H1 (cell line): Measurements from ENCODE around the gene ARHGAP26. TPM values are rescaled to one million over a fixed set of nuclear protein-coding genes. Genes with fewer than 3 reads are reported as not detected.

ENCODE experiments used
- CTCF ChIA-PET: fragments of 300-600 bp; sonication (Branson Sonifier 250); formaldehyde crosslinking; loops from one replicate; lab custom pipeline; 2021; ENCODE audit not compliant: partially characterized antibody; lab: Charles Lee
- POLR2A ChIA-PET: fragments of 300-600 bp; sonication (Branson Sonifier 250); formaldehyde crosslinking; loops from one replicate; lab custom pipeline; 2021; ENCODE audit warnings: inconsistent platforms; ENCODE audit not compliant: partially characterized antibody; lab: Charles Lee
- DNase-seq, 2 experiments: peaks; one replicate each; pipeline versions ENCODE4 v3.0.0 to v3.0.0-alpha.2; 2010 to 2022; ENCODE audit warnings: low spot score in 2 of 2, low read depth in 1 of 2, mixed read lengths in 1 of 2
- FAIRE-seq: peaks from 2 replicates; lab custom pipeline; 2011; peaks lifted over from hg19 to GRCh38; lab: Jason Lieb, UNC
- H2AFZ ChIP-seq: 2 replicates; pipeline ENCODE4 v1.8.1; 2012; ENCODE audit warnings: low read length, inconsistent platforms
- H2AK5ac ChIP-seq: 2 replicates; pipeline ENCODE4 v1.6.1; 2013; ENCODE audit warnings: low read depth, low read length
- H2BK120ac ChIP-seq: replicated peaks from 2 replicates; pipeline ENCODE3; 2013; ENCODE audit warnings: low read depth, low read length, inconsistent platforms
- H2BK12ac ChIP-seq: 2 replicates; pipeline ENCODE4 v1.6.1; 2013; ENCODE audit warnings: low read depth, low read length
- H2BK15ac ChIP-seq: 2 replicates; pipeline ENCODE4 v1.6.1; 2013; ENCODE audit warnings: low read length
- H2BK20ac ChIP-seq: 2 replicates; pipeline ENCODE4 v1.6.1; 2013; ENCODE audit warnings: low read length
- H2BK5ac ChIP-seq: 2 replicates; pipeline ENCODE4 v1.6.1; 2013; ENCODE audit warnings: low read depth, low read length
- H3K14ac ChIP-seq: 2 replicates; pipeline ENCODE4 v1.6.1; 2013; ENCODE audit warnings: inconsistent platforms; ENCODE audit not compliant: insufficient read length
- H3K18ac ChIP-seq: 2 replicates; pipeline ENCODE4 v1.6.1; 2013; ENCODE audit warnings: low read length; ENCODE audit errors: extremely low read depth
- H3K23ac ChIP-seq: 2 replicates; pipeline ENCODE4 v1.6.1; 2013; ENCODE audit warnings: inconsistent platforms; ENCODE audit not compliant: insufficient read length
- H3K23me2 ChIP-seq: 2 replicates; pipeline ENCODE4 v1.6.1; 2013; ENCODE audit warnings: low read depth, low read length
- H3K27ac ChIP-seq: 2 replicates; pipeline ENCODE4 v1.6.1; 2011; ENCODE audit warnings: low read depth, low read length, inconsistent platforms
- H3K27me3 ChIP-seq, 4 experiments: replicated peaks in 1 of 4; 1 replicate in 1 of 4; 2 replicates in 3 of 4; pipeline versions ENCODE4 v1.6.1 to v1.8.1; 2011 to 2013; ENCODE audit warnings: low read length in 3 of 4, mild to moderate bottlenecking in 3 of 4, inconsistent platforms in 2 of 4, mixed read lengths in 2 of 4, moderate library complexity in 1 of 4; ENCODE audit not compliant: control insufficient read depth in 3 of 4, insufficient read depth in 3 of 4; ENCODE audit errors: extremely low read depth in 1 of 4
- H3K36me3 ChIP-seq, 4 experiments: 2 replicates each; pipeline versions ENCODE4 v1.6.1 to v1.8.1; 2011 to 2013; ENCODE audit warnings: mild to moderate bottlenecking in 4 of 4, low read length in 3 of 4, moderate library complexity in 2 of 4, control low read depth in 1 of 4, inconsistent platforms in 1 of 4; ENCODE audit not compliant: insufficient read depth in 4 of 4, control insufficient read depth in 2 of 4
- H3K4ac ChIP-seq: replicated peaks from 2 replicates; pipeline ENCODE3; 2013; ENCODE audit warnings: low read length, low read depth, mixed read lengths, inconsistent platforms; ENCODE audit not compliant: insufficient read length
- H3K4me1 ChIP-seq, 4 experiments: replicated peaks in 1 of 4; 1 replicate in 1 of 4; 2 replicates in 3 of 4; pipeline versions ENCODE4 v1.6.1 to v1.8.1; 2011 to 2013; ENCODE audit warnings: low read length in 3 of 4, inconsistent platforms in 2 of 4, mixed read lengths in 1 of 4; ENCODE audit not compliant: insufficient read depth in 4 of 4, control insufficient read depth in 3 of 4
- H3K4me2 ChIP-seq, 2 experiments: 2 replicates each; pipeline versions ENCODE4 v1.6.1 to v1.8.1; 2011 to 2013; ENCODE audit warnings: low read depth in 2 of 2, low read length in 2 of 2, control low read depth in 1 of 2, inconsistent platforms in 1 of 2, mild to moderate bottlenecking in 1 of 2; ENCODE audit not compliant: insufficient read depth in 1 of 2
- H3K4me3 ChIP-seq, 4 experiments: fragments of 200-600, 300-600 bp in 1 of 4; sonication (generic), shearing (Covaris generic), sonication (Bioruptor Twin) in 1 of 4; 2 replicates each; pipeline versions ENCODE4 v1.5.1 to v1.8.1; 2011 to 2016; ENCODE audit warnings: low read length in 4 of 4, low read depth in 3 of 4, control low read depth in 2 of 4, inconsistent platforms in 2 of 4, mild to moderate bottlenecking in 2 of 4, mixed read lengths in 1 of 4, moderate library complexity in 1 of 4; ENCODE audit not compliant: insufficient read depth in 2 of 4; ENCODE audit errors: extremely low read depth in 1 of 4
- H3K56ac ChIP-seq: replicated peaks from 2 replicates; pipeline ENCODE3; 2013; ENCODE audit warnings: low read depth, mild to moderate bottlenecking, mixed read lengths, low read length, inconsistent platforms; ENCODE audit not compliant: insufficient read length
- H3K79me1 ChIP-seq: 2 replicates; pipeline ENCODE4 v1.6.1; 2013; ENCODE audit warnings: low read depth, low read length, control low read depth
- H3K79me2 ChIP-seq, 2 experiments: 2 replicates each; pipeline versions ENCODE4 v1.6.1 to v1.8.1; 2012 to 2013; ENCODE audit warnings: low read length in 2 of 2, mild to moderate bottlenecking in 2 of 2, inconsistent platforms in 1 of 2; ENCODE audit not compliant: insufficient read depth in 2 of 2, control insufficient read depth in 1 of 2
- H3K9ac ChIP-seq, 4 experiments: replicated peaks in 1 of 4; 1 replicate in 1 of 4; 2 replicates in 3 of 4; pipeline versions ENCODE4 v1.6.1 to v1.8.1; 2011 to 2013; ENCODE audit warnings: low read depth in 3 of 4, low read length in 3 of 4, control low read depth in 2 of 4, mild to moderate bottlenecking in 2 of 4, moderate library complexity in 2 of 4, inconsistent platforms in 1 of 4; ENCODE audit errors: extremely low read depth in 1 of 4
- H3K9me3 ChIP-seq, 2 experiments: 2 replicates each; pipeline versions ENCODE4 v1.6.1 to v1.8.1; 2012 to 2013; ENCODE audit warnings: mild to moderate bottlenecking in 2 of 2, moderate library complexity in 2 of 2, control low read depth in 1 of 2, inconsistent platforms in 1 of 2, low read depth in 1 of 2, low read length in 1 of 2, mixed read lengths in 1 of 2; ENCODE audit not compliant: insufficient read depth in 2 of 2
- H4K20me1 ChIP-seq, 2 experiments: replicated peaks in 1 of 2; 2 replicates each; pipeline versions ENCODE3 to v1.8.1; 2011 to 2013; ENCODE audit warnings: inconsistent platforms in 2 of 2, low read length in 2 of 2, mild to moderate bottlenecking in 1 of 2; ENCODE audit not compliant: insufficient read depth in 2 of 2, control insufficient read depth in 1 of 2
- H4K5ac ChIP-seq: 2 replicates; pipeline ENCODE4 v1.6.1; 2013; ENCODE audit warnings: low read length, low read depth, mixed read lengths, inconsistent platforms; ENCODE audit not compliant: insufficient read length
- H4K8ac ChIP-seq: 2 replicates; pipeline ENCODE4 v1.8.0; 2013; ENCODE audit warnings: mild to moderate bottlenecking, moderate library complexity, low read length, inconsistent platforms; ENCODE audit not compliant: insufficient read depth; ENCODE audit errors: extremely low read depth
- H4K91ac ChIP-seq: replicated peaks from 2 replicates; pipeline ENCODE3; 2013; ENCODE audit warnings: low read length, mixed read lengths, inconsistent platforms; ENCODE audit not compliant: insufficient read length
- CBX8 ChIP-seq: fragments of 300-800, 300-1000 bp; sonication (generic); IDR thresholded peaks from 2 replicates; pipeline ENCODE4 v1.7.1; 2016; ENCODE audit warnings: low read depth, low read length, borderline replicate concordance
- CHD1 ChIP-seq: IDR thresholded peaks from 2 replicates; pipeline ENCODE4 v1.6.1; 2012; ENCODE audit warnings: low read depth, low read length, improper control_type of control experiment
- HDAC2 ChIP-seq, 2 experiments: fragments of 300-600 bp in 1 of 2; sonication (generic) in 1 of 2; IDR thresholded peaks; 2 replicates each; pipeline ENCODE4 v1.6.1; 2011 to 2012; ENCODE audit warnings: low read depth in 2 of 2, low read length in 2 of 2, mild to moderate bottlenecking in 2 of 2, moderate library complexity in 2 of 2, borderline replicate concordance in 1 of 2, inconsistent platforms in 1 of 2
- JUN ChIP-seq: IDR thresholded peaks from 2 replicates; pipeline ENCODE4 v1.6.1; 2011; ENCODE audit warnings: low read depth, mild to moderate bottlenecking, improper control_type of control experiment, low read length
- KDM5A ChIP-seq: fragments of 200-600 bp; IDR thresholded peaks from 2 replicates; pipeline ENCODE4 v1.7.1; 2012; ENCODE audit warnings: mild to moderate bottlenecking, low read length, inconsistent platforms, mixed read lengths
- MAFK ChIP-seq: IDR thresholded peaks from 2 replicates; pipeline ENCODE4 v1.6.1; 2012; ENCODE audit warnings: low read depth, mild to moderate bottlenecking, improper control_type of control experiment, low read length
- POLR2A ChIP-seq, 2 experiments: IDR thresholded peaks; 1 replicate in 1 of 2; 2 replicates in 1 of 2; pipeline ENCODE4 v1.6.1; 2011; ENCODE audit warnings: low read depth in 2 of 2, low read length in 2 of 2, mild to moderate bottlenecking in 2 of 2; ENCODE audit errors: control extremely low read depth in 1 of 2
- RNF2 ChIP-seq: fragments of 200-900, 300-1000 bp; sonication (generic); IDR thresholded peaks from 2 replicates; pipeline ENCODE4 v1.7.1; 2016; ENCODE audit warnings: borderline replicate concordance, low read depth, mild to moderate bottlenecking, antibody characterized with exemption, low read length; ENCODE audit not compliant: poor library complexity, severe bottlenecking; ENCODE audit errors: missing control alignments
- SRF ChIP-seq: IDR thresholded peaks from 2 replicates; pipeline ENCODE4 v1.6.1; 2011; ENCODE audit warnings: mild to moderate bottlenecking, low read depth, low read length, moderate library complexity
- SUZ12 ChIP-seq: fragments of 200-600 bp; sonication (generic); IDR thresholded peaks from 2 replicates; pipeline ENCODE4 v1.6.1; 2012; ENCODE audit warnings: mild to moderate bottlenecking, inconsistent platforms, low read length, moderate library complexity, mixed read lengths
- USF2 ChIP-seq: IDR thresholded peaks from 2 replicates; pipeline ENCODE4 v1.6.1; 2011; ENCODE audit warnings: low read length, improper control_type of control experiment
- ZNF274 ChIP-seq: IDR thresholded peaks from 2 replicates; pipeline ENCODE4 v1.7.0; 2012; ENCODE audit warnings: low read length, borderline replicate concordance; ENCODE audit errors: extremely low read depth
- WGBS, 2 experiments: shearing (Covaris generic) in 1 of 2; methylation state at CpG; one replicate each; pipeline versions ENCODE4 v1.1.6 to v1.1.7; 2013 to 2015; ENCODE audit warnings: low lambda C conversion rate in 2 of 2, mixed read lengths in 2 of 2, inconsistent platforms in 1 of 2, low coverage in 1 of 2, missing lambda C conversion rate in 1 of 2; ENCODE audit not compliant: insufficient replicate concordance in 2 of 2, insufficient coverage in 1 of 2, insufficient read length in 1 of 2; ENCODE audit errors: extremely low coverage in 1 of 2, missing lambda C conversion rate in 1 of 2; 5-methylcytosine and 5-hydroxymethylcytosine counted together
- polyA plus RNA-seq, 7 experiments: library from polyadenylated mRNA; depleted of rRNA in 3 of 7; stranded (reverse) in 5 of 7; unstranded in 2 of 7; fragments of >200 nt in 5 of 7; fragments of 200-250 nt in 2 of 7; gene quantifications; 1 replicate in 5 of 7; 2 replicates in 1 of 7; 4 replicates in 1 of 7; pipeline versions ENCODE4 v1.2.1 to v1.2.3, GENCODE V29; 2011 to 2013; ENCODE audit warnings: missing spikeins in 2 of 7, mixed read lengths in 2 of 7
- total RNA-seq: library from RNA; stranded (reverse); fragmentation: NEBNext Ultra II Directional; extraction: Animal tissue kit (Norgen Biotek cat#: 25700); gene quantifications from 2 replicates; pipeline ENCODE4 v1.2.1, GENCODE V29; 2021
- TF ChIP-seq, protein P1 (sequence below): IDR thresholded peaks from 2 replicates; pipeline ENCODE4 v1.6.1; 2012; ENCODE audit warnings: inconsistent platforms

The ARHGAP26 gene
- total and polyA plus RNA-seq, 2 of the 8 experiments (the other 6 are each of a cell fraction or from before 2014, with no cell fraction given) = 7.1 to 24.8 TPM

GRCh38 chr5:142756576-142756975 lies 13.6 kb upstream of the ARHGAP26 start:
- WGBS, 2 experiments = 95% methylated on average over 3 of the region's 3 CpGs; no CpG with 5 or more reads in 1 of the 2 experiments
- CTCF ChIA-PET = interaction anchor here (1.1 to 30.9 kb wide), 4 partner anchors 8 to 119 kb away, joined by 3 to 632 read pairs (median 231); no protein-coding TSS in a partner anchor
- TF ChIP-seq SUZ12 (no peak), KDM5A (no peak), ZNF274 (no peak), RNF2 (no peak), CHD1 (no peak), POLR2A (IDR thresholded peaks at IDR 0.05; ENCODE audit: control extremely low read depth in 1 of 2, low read depth in 2 of 2, low read length in 2 of 2) (no peak), JUN (no peak), HDAC2 (IDR thresholded peaks at IDR 0.05; ENCODE audit: borderline replicate concordance in 1 of 2, low read depth in 2 of 2, low read length in 2 of 2) (no peak), USF2 (no peak), SRF (no peak), CBX8 (no peak), MAFK (no peak)
- TF ChIP-seq, protein P1, sequence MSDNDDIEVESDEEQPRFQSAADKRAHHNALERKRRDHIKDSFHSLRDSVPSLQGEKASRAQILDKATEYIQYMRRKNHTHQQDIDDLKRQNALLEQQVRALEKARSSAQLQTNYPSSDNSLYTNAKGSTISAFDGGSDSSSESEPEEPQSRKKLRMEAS = no peak

More at GRCh38 chr5:142756576-142756975, 13.6 kb upstream of the ARHGAP26 start:
- Histone ChIP-seq H3K79me1 (no peaks in the 10 kb centered on the region), H3K27ac (no peak overlapping the region), H4K5ac (no peak overlapping the region), H4K20me1 (no peaks in the 10 kb centered on the region), H3K27me3 (no peaks in the 10 kb centered on the region), H3K23ac (no peak overlapping the region), H3K36me3 (no peaks in the 10 kb centered on the region), H4K8ac (no peak overlapping the region), H3K18ac (no peak overlapping the region), H3K9ac (no peak overlapping the region), H2AFZ (no peak overlapping the region), H2BK120ac (no peak overlapping the region), H3K79me2 (no peaks in the 10 kb centered on the region), H3K14ac (no peak overlapping the region), H3K9me3 (no peaks in the 10 kb centered on the region), H3K4ac (no peak overlapping the region), H3K23me2 (no peaks in the 10 kb centered on the region; the same call in 1 of the 2 replicates), H3K56ac (no peak overlapping the region), H2AK5ac (no peak overlapping the region), H2BK5ac (no peak overlapping the region), H3K4me3 (no peak overlapping the region), H3K4me2 (no peak overlapping the region), H2BK20ac (no peak overlapping the region), H4K91ac (no peak overlapping the region), H2BK15ac (no peak overlapping the region), H2BK12ac (no peak overlapping the region), H3K4me1 (no peaks in the 10 kb centered on the region; a peak in 1 of 7 replicates)
- POLR2A ChIA-PET = no interaction called here
- DNase-seq (no peak), FAIRE-seq (no peak)
